Amniotic epithelial cell (primary cell): ENCODE measurements around the gene CFAP54.
"Not testable (repeated sequence)": the region's sequence is repeated elsewhere in the genome, so short reads cannot be mapped to it uniquely, and the experiment has no call there.

Source experiments
- DNase-seq: peaks from one replicate; pipeline ENCODE4 v3.0.0-alpha.2; 2010; ENCODE audit warnings: low read depth

The CFAP54 gene

DNA sequence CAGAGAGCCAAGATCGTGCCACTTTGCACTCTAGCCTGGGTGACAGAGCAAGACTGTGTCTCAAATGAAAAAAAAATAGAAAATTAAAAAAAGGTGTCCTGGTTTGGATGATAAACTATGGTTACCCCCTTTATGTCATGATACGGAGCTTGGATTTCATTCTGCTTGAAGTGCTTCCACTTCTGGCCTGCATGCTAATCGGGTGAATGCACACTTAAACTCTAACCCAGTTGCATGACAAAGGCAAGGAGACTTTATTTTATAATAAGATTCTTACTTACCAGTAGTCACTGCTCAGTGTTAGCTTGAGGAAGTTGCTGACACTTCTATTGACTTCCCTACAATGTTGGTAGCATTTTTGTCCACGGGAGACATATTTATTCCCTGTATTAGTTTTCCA lies 24.3 kb downstream of the CFAP54 start:
- no peak for DNase-seq

DNA sequence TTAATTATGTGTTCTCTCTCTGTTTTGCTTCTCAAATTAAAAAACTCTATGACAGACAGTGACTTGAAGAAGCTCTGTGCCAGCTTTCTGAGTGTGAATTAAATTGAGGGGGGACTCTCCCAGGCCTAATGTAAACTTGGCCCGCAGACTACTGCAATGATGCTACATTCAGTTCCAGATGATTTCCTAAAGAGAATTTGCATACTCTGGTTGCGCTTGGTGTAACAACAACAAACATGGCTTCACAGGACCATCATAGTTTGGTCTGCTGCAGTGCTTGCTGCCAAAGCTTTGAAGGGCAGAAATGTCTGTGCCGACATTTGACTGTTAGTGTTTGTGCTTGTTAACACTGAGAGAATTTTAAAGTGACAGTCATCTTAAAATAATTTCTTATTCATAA lies 25.0 kb downstream of the CFAP54 start:
- DNase-seq = no peak

DNA sequence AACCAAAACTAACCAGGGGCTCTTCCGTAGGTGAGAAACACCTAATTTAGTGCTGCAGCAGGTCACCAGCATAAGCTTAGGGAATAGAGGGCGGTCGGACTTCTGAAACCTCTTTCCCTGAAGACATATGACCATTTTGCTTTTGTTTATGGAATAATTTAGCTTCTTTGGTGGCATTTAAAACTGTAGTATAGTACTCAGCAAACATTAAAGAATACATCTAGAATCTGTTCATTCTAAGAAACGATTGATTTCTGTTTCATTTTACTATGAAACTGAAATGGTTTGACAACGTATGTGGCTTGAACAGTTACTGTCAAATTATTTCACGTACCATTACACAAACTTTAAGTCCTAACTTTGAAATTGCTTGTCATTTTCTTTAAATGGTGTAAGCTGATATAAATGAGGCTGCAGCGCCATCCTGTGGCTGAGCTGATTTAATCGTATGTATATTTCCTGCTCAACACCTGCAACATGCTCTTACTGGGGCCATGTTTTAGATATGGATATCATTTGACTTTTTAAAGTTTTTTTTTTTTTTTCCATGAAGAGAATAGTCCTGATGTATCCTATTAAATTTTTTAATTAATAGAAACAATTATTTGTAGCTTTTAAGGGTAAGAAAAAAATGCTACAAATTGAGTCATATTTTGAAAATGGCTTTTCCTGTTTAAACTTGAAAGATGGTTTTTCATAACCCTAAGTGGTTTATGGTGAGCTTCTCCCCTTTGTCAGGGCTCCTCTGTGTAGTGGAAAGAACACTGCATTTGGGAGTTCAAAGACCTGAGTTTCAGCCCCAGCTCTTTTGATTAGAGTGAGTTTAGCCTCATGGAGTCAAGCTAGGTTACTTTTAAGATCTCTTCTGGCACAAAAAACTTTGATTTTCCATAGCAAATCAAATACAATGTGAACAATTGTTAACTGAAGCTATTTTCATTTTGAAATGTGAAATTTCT lies 27.4 kb downstream of the CFAP54 start:
- peak; percentile 74 for DNase-seq

DNA sequence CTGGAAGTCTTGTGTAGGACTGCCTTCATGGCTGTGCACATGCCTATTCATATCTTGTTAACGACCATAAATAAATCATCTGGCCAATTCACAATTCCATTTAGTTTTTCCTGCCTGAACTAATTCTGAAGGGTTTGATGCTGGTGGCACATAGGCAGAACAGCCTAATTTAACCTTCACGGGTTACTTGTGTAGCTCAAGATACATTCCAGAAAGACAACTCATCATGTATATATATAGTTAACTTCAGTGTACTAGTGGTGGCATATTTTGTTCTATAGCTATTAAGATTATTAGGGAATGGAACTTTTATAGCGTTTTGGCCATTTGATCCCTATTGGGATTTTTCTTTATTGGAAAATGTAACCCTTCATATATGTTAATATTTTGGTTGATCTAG lies 31.4 kb downstream of the CFAP54 start:
- no peak for DNase-seq

DNA sequence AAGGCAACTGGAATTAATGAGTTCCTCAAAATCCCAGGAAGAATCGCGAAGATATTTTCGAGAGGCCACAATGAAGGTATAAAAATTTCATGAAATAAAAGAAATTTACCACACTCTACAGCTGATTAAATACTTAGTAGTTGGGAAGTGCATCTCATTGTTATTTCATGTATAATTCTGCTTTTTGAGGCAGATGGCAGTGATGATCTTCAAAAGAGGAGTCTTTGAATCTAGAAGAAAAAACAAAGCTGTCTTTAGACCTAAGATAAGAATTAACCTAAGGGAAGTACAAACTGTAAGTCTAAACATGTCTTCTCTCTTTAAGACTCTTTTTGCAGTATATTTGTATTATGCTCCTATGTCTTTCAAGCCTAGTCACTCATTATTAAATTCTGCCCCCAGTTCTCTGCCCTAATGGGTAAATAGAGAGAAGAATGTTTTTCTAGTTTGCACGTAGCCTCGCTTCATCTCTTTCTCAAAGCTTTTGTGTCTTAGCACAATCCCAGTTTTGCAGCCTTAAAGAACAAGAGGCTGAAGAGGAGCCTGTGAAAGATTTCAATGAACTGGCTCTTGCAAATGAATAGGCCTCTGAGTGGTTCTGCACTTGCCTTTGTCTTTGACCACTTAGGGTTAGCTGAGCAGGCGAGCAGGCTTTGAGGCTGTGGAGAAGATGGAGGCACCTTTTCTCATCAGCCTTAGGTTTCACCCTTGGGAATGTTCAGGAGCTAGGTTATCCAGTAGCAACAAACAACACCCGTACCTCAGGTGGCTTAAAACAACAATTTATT lies 32.7 kb downstream of the CFAP54 start:
- DNase-seq = no peak

DNA sequence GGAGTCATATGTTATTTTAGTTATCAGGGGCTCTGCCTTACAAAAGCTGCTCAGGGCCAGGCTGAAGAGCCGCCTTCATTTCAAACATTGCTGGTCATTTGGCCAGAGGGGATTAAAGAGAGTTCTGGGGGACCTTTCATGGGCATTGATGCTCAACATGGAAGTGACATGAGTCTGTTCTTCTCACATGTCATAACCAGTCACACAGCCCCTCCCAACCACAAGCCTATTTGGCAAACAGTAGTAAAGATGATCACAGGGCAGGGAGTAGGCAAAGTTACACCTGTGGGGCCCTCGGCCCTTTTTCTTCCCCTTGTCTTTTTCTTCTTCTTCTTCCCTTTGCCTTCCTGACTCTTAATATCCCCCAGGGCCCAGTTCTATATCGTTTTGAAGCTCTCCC lies 33.3 kb downstream of the CFAP54 start:
- no peak for DNase-seq

DNA sequence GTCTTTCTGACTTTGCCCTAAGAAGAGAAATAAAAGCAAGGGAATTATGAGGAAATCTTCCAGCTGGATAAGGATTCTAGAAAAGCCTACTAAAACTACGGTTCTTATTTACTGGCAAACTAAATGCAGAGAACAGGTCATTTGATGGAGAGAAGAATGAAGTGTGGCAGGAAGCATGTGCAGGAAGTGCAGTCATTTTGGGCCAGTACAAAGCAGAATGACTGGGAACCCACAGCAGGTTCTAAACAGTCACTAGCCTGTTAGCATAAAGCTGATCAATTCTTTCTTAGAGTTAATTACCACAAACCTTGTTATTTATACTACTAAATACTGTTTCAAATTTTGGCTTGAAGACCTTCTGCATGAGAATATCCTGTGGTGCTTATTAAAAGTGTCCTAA lies 36.7 kb downstream of the CFAP54 start:
- no peak for DNase-seq

DNA sequence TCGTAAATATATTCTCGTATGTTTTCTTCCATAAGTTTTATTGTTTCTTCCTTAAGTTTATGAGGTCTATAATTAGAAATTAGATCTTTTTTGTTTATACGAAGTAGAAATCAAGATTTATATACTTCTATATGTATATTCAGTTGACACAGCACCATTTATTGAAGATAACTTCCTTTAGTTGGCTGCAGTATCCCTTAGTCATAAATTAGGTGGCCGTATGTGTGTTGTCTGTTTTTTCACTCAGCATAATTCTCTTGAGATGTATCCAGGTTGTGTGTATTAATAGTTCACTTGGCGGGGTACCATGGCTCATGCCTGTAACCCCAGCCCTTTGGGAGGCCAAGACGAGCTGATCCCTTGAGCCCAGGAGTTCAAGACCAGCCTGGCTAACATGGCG lies 40.5 kb downstream of the CFAP54 start:
- DNase-seq = no peak

DNA sequence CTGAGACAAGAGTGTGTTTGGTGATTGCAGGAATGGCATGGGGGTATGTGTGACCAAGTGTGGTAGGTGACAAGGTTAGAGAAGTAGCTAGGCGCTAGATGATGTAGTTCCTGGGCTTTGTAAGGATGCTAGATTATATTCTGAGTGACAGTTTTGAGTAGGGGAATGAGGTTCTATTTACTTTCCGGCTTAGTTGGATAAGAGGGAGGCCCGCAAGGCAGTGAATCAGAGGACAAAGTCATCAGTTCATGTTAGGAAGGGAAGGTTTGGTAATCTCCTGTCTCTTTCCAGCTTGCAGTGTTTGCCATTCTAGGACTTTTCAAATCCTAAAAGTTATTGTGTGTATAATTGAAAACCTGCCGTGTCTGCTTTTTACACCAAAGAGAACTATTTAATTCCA lies 45.0 kb downstream of the CFAP54 start:
- peak; percentile 48 for DNase-seq

DNA sequence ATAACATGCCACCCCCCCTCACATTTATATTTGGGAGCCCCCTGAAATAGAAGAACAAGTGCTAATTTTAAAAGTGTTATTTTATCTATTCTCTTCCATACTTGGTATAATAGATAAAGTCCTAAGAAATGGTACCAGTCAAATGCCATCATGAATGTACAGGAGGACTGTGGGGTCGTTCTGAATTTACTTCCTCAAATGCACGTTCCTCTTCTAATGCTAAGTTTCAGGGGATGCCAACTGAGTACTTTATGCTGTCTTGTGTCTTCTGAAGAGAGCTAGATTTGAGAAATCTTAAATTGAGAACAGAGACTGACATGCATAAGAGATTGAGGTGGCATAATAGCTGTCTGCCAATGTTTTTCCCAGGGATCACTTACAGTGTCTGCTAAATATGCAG lies 59.0 kb downstream of the CFAP54 start:
- no peak for DNase-seq

DNA sequence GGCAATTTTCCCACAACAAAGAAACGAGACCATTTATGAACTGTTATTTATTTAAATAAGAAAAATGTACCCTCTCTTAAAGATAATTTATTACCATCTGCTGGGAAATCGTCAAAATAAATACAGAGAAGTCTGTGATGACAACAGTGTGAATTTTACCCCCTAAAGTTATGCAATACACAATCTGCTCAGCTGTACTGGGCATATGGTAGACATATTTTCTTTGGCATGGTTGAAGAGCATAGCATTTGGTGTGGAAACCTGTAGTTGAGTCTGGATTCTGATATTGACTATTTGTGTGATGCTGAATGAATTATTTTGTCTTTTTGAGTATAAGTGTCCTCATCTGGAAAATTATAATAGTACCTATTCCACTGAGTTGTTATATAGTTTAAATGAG lies 60.0 kb downstream of the CFAP54 start:
- DNase-seq = no peak

DNA sequence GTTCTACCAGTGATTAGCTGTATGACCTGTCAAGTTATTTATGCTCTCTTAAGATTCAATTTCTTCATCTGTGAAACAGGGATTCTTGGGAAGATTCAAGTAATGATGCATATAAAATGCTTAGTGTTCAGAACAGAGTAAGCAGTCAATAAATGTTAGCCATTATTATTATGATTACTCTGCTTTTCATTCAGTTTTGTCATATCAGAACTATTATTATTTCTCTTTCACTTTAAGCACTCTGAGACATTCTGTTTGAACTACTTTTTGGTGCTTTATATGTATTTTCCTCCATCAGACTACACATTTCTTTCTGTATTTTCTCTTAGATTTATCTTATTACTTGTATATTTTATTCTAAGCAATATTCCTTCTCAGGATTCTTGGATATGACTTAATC lies 81.2 kb downstream of the CFAP54 start:
- DNase-seq = no peak

DNA sequence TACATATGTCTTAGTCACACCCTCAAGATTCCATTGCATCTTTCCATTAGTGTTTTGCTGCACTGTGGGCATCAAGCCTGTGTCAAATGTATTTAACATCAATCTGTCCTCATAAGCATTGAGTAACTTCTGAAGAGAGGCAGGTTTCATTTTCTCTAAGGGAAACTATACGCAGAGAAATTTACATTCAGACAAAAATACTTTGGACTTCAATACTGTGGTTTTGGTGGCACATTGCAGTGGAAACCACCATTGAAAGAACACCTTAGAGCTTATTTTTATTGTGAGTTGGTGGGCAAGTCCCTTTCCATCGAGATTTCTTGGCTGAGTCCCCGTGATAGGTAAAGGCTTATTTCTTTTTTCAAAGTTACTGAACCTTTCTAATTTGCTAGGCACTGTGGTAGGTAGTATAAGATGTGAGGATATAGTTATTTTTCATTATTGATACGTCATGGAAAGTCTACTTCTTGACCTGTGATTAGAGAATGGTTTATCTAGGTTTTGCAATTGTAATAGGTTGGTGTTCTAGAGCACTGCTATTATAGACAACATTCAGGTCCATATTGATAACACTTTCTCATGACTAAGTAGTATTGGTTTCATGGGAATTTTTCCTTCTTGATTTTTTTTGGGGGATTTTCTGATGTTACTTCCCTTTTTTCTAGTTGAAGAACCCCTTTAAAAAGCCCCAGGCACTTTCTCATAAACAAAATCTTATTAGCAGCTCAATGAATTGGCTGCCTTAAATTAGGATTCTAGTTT lies 81.9 kb downstream of the CFAP54 start:
- DNase-seq = no peak

DNA sequence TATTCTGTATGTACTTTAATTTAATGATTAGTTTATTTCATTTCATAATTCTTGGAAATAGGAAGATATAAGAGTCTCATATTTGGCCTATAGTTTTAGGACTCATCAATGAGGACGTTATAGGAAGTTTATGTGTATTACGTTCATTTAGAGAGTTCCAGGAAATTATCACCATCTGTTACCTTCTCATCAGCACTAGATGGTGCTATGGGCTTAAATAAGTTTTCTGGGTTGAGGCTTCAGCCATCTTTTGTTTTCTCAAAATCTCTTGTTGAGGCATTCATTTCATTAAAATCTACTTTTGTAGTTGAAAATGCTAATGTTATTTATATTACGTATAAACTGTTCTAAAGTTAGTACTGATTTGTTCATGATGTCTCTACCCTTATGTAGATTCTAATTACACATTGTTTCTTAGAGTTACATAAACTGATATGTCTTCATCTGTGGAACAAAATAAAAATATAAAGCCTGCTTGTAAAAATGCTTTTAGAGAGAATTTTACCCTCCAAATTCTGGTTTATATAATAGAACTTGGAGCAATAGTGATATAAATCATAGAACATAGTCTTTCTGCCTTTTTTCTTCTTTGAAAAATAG lies 89.2 kb downstream of the CFAP54 start:
- DNase-seq = peak; percentile 54

DNA sequence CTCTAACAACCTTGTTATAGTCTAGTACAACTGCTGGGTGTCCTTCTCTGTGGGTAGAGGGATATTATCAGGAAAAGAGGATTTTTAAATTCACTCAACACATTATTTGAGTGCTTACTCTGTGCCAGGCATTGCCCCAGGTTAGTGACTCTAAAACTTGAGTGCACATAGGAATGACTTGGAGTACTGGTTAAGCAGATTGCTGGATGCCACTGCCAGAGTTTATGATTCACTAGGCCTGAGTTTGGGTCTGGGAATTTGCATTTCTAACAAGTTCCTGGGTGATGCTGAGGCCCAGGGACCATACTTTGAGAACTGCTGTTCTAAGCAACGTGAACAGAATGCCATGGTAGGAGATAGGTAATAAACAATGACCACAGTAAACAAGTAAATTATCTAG lies 96.6 kb downstream of the CFAP54 start:
- DNase-seq = no peak

DNA sequence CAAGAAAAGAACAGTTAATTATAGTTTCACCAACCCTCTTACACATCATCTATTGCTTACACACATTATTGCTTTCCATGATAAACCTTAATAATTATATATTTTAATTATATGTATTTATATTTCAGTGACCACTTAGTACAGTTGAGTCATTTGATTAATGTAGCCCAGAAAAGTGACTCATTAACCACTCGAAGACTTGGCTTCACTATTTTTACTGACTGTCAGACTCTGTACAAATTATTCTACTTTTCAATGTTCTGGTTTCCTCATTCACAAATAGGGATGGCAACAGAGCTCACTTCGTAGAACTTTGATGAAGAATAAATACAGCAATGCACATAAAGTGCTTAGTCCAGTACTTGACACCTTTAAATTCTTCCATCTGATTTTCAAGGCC lies 98.3 kb downstream of the CFAP54 start:
- DNase-seq = peak; percentile 71

DNA sequence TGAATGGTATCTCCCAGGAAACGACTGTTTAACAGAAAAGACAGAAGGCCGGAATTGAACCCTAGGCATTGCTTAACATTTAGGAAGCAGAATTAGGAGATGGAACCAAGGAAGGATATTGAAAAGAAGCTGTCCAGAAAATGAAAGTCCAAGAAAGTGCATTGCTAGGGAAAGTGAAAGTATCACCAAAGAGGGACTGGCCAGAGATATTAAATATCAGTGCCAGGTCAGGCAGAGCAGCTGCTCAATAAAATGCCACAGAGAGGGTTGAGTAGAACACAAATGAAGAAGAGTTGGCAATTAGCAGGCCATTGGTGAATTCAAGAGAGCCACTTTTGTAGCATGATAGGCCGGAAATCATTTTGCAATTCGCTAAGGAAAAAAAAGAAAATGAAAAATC lies 101.6 kb downstream of the CFAP54 start:
- DNase-seq = no peak

DNA sequence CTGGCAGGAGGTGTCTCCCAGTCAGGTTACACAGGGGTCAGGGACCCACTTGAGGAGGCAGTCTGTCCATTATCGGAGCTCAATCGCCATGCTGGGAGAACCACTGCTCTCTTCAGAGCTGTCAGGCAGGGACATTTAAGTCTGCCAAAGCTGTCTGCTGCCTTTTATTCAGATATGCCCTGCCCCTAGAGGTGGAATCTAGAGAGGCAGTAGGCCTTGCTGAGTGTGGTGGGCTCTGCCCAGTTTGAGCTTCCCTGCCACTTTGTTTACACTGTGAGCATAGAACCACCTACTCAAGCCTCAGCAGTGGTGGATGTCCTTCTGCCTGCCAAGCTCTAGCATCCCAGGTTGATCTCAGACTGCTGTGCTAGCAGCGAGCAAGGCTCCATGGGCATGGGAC lies 115.0 kb downstream of the CFAP54 start:
- not testable (repeated sequence) for DNase-seq

DNA sequence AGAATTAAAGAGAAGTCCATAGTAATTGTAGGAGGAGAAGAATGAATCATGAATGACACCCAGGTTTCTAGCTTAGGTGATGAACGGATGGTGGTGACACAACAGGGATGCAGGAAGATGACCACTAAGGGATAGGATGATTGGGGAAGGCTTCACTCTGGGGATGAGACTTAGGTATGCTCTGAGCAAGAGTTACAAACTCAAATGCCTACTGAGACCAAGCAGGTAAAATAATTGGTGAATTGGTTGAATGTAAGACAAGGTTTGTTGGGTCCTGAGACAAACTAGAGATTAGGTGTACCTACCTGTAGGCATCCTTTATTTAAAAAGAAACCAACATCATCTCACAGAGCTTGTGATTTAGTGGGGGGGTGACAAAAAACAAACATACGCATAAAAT lies 116.3 kb downstream of the CFAP54 start:
- no peak for DNase-seq

DNA sequence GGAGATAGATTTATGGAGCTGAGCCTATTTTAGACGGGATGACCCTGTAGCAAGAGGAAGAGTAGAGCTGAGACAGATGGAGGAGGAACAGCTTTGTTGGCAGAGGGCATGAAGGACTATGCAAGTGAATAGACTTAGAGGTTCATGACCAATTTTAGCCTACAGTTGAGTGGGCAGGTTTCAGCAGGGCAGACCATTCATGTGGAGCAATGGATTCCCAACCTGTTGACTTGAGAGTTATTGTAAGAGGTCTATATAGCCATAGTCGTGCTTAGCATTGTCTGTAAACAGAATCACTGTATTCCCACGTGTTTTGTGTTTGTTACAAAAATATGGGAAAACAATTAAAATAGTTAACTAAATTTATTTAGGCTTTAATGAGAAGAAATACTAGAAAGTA lies 116.8 kb downstream of the CFAP54 start:
- DNase-seq = no peak

DNA sequence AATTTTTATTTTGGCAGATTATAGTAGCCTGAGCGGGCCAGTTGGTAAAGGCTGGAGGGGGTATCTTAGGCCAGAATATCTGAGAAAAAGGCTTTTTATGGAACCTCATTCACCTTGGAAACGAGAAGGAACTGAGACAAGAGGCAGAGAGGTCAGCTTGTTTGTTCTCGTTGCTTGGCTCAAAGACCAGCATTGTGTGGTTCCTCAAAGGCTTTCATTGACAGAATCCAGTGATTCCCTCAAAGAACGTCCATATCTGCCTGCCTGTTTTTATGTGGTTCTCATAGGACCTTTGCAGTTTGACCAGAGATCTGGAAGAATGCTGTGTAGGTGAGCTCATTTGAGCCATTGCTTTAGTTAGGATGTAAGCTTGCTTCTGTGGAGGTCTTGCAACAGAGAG lies 117.3 kb downstream of the CFAP54 start:
- DNase-seq = no peak

DNA sequence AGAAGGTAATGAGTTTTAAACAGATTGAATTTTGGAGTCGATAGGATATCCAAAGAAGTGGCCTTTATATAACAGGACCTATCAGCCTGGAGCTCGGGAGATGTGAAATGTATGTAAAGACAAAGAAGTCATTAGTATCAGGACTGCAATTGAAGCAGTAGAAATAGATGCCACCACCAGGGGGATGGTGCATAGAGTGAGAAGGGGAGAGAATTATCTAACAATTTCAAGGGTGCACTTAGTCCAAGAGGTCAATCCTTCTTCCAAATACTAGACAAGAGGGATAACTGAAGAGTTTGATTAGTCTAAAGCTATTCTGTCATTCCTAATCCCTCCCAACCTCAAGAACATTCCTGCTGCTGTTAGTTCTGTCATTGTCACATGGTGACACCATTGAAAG lies 127.8 kb downstream of the CFAP54 start:
- no peak for DNase-seq
